SKM-1 treated with dmso at 0.1 percent for 144 hours (cell line): Measurements from ENCODE around the gene HOXA1.
A peak's percentile ranks its signal among the peaks of the same experiment; 100 is the strongest.

Experiments
- DNase-seq: peaks from one replicate; lab custom pipeline; 2025; ENCODE audit not compliant: unreplicated experiment; lab: John Stamatoyannopoulos, UW

Gene HOXA1

GRCh38 chr7:27132214-27132613 is 36.4 kb upstream of the HOXA1 start:
- no peak for DNase-seq

GRCh38 chr7:27131390-27131819 is 35.6 kb upstream of the HOXA1 start:
- DNase-seq, result no peak

- peak; percentile 62 for DNase-seq
These were observed 35.0 kb upstream of the HOXA1 start, which contains the start of gene HOXA4 for GRCh38 chr7:27130540-27131389. Gene HOXA4, minus strand, starts transcription at chr7:27130757. Its CDS starts 24 bp downstream, at chr7:27130733.

GRCh38 chr7:27129729-27130539 is 34.1 kb upstream of the HOXA1 start:
- DNase-seq, result peak; percentile 14

GRCh38 chr7:27128776-27129728 is 33.3 kb upstream of the HOXA1 start:
- DNase-seq, result no peak

GRCh38 chr7:27128034-27128433 is 32.2 kb upstream of the HOXA1 start:
- no peak for DNase-seq

- no peak for DNase-seq
These were observed 31.0 kb upstream of the HOXA1 start for GRCh38 chr7:27126596-27127327.

- no peak for DNase-seq
These were observed 30.2 kb upstream of the HOXA1 start for GRCh38 chr7:27125986-27126394.

GRCh38 chr7:27124902-27125689 is 29.3 kb upstream of the HOXA1 start:
- DNase-seq, result no peak

GRCh38 chr7:27124096-27124901 is 28.5 kb upstream of the HOXA1 start:
- no peak for DNase-seq

GRCh38 chr7:27123477-27124053 is 27.8 kb upstream of the HOXA1 start:
- no peak for DNase-seq

GRCh38 chr7:27123007-27123476 is 27.2 kb upstream of the HOXA1 start:
- peak; percentile 6 for DNase-seq

- no peak for DNase-seq
These were observed 26.5 kb upstream of the HOXA1 start for GRCh38 chr7:27122077-27122910.

- no peak for DNase-seq
These were observed 25.9 kb upstream of the HOXA1 start for GRCh38 chr7:27121684-27122076.

- DNase-seq, result no peak
These were observed 23.7 kb upstream of the HOXA1 start for GRCh38 chr7:27119412-27119911.

GRCh38 chr7:27118580-27118979 is 22.8 kb upstream of the HOXA1 start:
- no peak for DNase-seq

GRCh38 chr7:27117887-27118491 is 22.2 kb upstream of the HOXA1 start:
- no peak for DNase-seq
